Natural killer cell (primary cell): ENCODE results near the gene KLHDC1. TPM values are rescaled to one million over a fixed set of nuclear protein-coding genes. Genes with fewer than 3 reads are reported as not detected.
"Not testable (repeated sequence)": the region's sequence is repeated elsewhere in the genome, so short reads cannot be mapped to it uniquely, and the experiment has no call there.

ENCODE experiments used
- ATAC-seq, 3 donors: fragments of 150-1000 bp in 2 of 3; fragments of 200-7000 bp in 1 of 3; cut with Tn5 transposase; 1 replicate in 1 of 3; 2 replicates in 2 of 3; pipeline ENCODE4 v1.10.0; 2021; ENCODE audit warnings: mild to moderate bottlenecking in 2 of 3, moderate library complexity in 2 of 3
- DNase-seq, 2 donors: peaks; one replicate each; pipeline versions ENCODE4 v3.0.0 to v3.0.0-alpha.2; 2013 to 2021; ENCODE audit warnings: mixed read lengths in 1 of 2
- H3K27ac ChIP-seq: one replicate; pipeline ENCODE4 v1.5.1; 2013; ENCODE audit warnings: mild to moderate bottlenecking, low read length
- H3K27me3 ChIP-seq: one replicate; pipeline ENCODE4 v1.6.1; 2013; ENCODE audit warnings: low read length; ENCODE audit not compliant: control insufficient read depth, insufficient read depth
- H3K36me3 ChIP-seq: one replicate; pipeline ENCODE4 v1.6.1; 2013; ENCODE audit warnings: low read length; ENCODE audit not compliant: control insufficient read depth, insufficient read depth
- H3K4me1 ChIP-seq: one replicate; pipeline ENCODE4 v1.6.1; 2013; ENCODE audit warnings: low read length; ENCODE audit not compliant: control insufficient read depth, insufficient read depth
- H3K4me3 ChIP-seq: one replicate; pipeline ENCODE4 v1.5.1; 2013; ENCODE audit warnings: low read length
- H3K9me3 ChIP-seq: one replicate; pipeline ENCODE4 v1.6.1; 2013; ENCODE audit warnings: low read length; ENCODE audit not compliant: control insufficient read depth, insufficient read depth
- H3K27ac Mint-ChIP-seq, 2 donors: one replicate each; pipeline ENCODE4 v1.8.0; 2022; ENCODE audit warnings: mild to moderate bottlenecking in 2 of 2, mixed read lengths in 2 of 2, moderate library complexity in 1 of 2
- H3K27me3 Mint-ChIP-seq, 2 donors: one replicate each; pipeline ENCODE4 v1.8.0; 2022; ENCODE audit warnings: low read depth in 2 of 2, mixed read lengths in 2 of 2
- H3K36me3 Mint-ChIP-seq: one replicate; pipeline ENCODE4 v1.8.0; 2022; ENCODE audit warnings: mixed read lengths
- H3K4me1 Mint-ChIP-seq, 2 donors: one replicate each; pipeline ENCODE4 v1.8.0; 2022; ENCODE audit warnings: mixed read lengths in 2 of 2
- H3K4me3 Mint-ChIP-seq: one replicate; pipeline ENCODE4 v1.8.0; 2022; ENCODE audit warnings: mild to moderate bottlenecking, moderate library complexity, mixed read lengths
- H3K9me3 Mint-ChIP-seq, 2 donors: one replicate each; pipeline ENCODE4 v1.8.0; 2022; ENCODE audit warnings: mixed read lengths in 2 of 2
- CTCF ChIP-seq: fragments of 200-600 bp; IDR thresholded peaks from one replicate; pipeline ENCODE4 v1.8.0; 2022; ENCODE audit warnings: antibody characterized with exemption
- WGBS: methylation state at CpG from one replicate; pipeline ENCODE4 v1.1.7; 2013; ENCODE audit warnings: missing lambda C conversion rate; ENCODE audit not compliant: insufficient coverage; 5-methylcytosine and 5-hydroxymethylcytosine counted together
- intact Hi-C: fragments of 100-400 bp; cut with micrococcal nuclease; formaldehyde crosslinking; loops from one replicate; pipeline ENCODE4 v1.14.2; 2022
- total RNA-seq, 4 donors: library from RNA; stranded (reverse); fragments of 120-200 nt in 1 of 4; gene quantifications; one replicate each; pipeline versions ENCODE4 v1.2.3 to v1.2.4, GENCODE V29; 2013 to 2022

KLHDC1 gene
- total RNA-seq, 3 donors from 2014 or later (not counting 1 experiment from before 2014, with no cell fraction given): 6.3 to 7.0 (median 6.9) TPM

GRCh38 chr14:49733836-49734235, 40.9 kb downstream of the KLHDC1 start:
- Mint-ChIP-seq H3K9me3 (no peaks in the 10 kb centered on the region), H3K27me3 (no peaks in the 10 kb centered on the region), H3K4me3 (no peak overlapping the region), H3K27ac (no peak overlapping the region), H3K36me3 (no peaks in the 10 kb centered on the region), H3K4me1 (no peaks in the 10 kb centered on the region)
- H3K9me3 ChIP-seq: no peaks in the 10 kb centered on the region
- no peaks in the 10 kb centered on the region for H3K27me3 ChIP-seq
- intact Hi-C loops: no loop called here
- H3K36me3 ChIP-seq: no peaks in the 10 kb centered on the region
- H3K27ac ChIP-seq: no peak overlapping the region
- H3K4me3 ChIP-seq: no peak overlapping the region
- DNase-seq (no peak), ATAC-seq (no peak)
- TF ChIP-seq CTCF: no peak
- H3K4me1 ChIP-seq: no peaks in the 10 kb centered on the region

- H3K4me3 Mint-ChIP-seq, H3K27me3 ChIP-seq, ATAC-seq, DNase-seq, H3K36me3 Mint-ChIP-seq, H3K4me3 ChIP-seq, H3K27ac ChIP-seq, H3K4me1 ChIP-seq, H3K36me3 ChIP-seq, intact Hi-C loops, H3K9me3 Mint-ChIP-seq, H3K4me1 Mint-ChIP-seq, H3K27ac Mint-ChIP-seq, H3K27me3 Mint-ChIP-seq, H3K9me3 ChIP-seq: not testable (repeated sequence)
- WGBS: 85% methylated on average over 4 of the region's 4 CpGs
Observed at GRCh38 chr14:49735669-49736068, 42.7 kb downstream of the KLHDC1 start.

- no peaks in the 10 kb centered on the region for H3K27me3 Mint-ChIP-seq
- H3K4me3 Mint-ChIP-seq: no peak overlapping the region
- Histone ChIP-seq H3K27me3 (no peaks in the 10 kb centered on the region), H3K4me1 (no peaks in the 10 kb centered on the region), H3K36me3 (peaks cover 3% of the 10 kb centered on the region), H3K4me3 (no peak overlapping the region), H3K9me3 (no peaks in the 10 kb centered on the region), H3K27ac (no peak overlapping the region)
- WGBS: 87% methylated on average over 1 of the region's 1 CpG
- DNase-seq: no peak
- TF ChIP-seq CTCF: no peak
- H3K4me1 Mint-ChIP-seq: no peaks in the 10 kb centered on the region
- intact Hi-C loops: no loop called here
- no peak overlapping the region for H3K27ac Mint-ChIP-seq
- ATAC-seq: no peak
- no peaks in the 10 kb centered on the region for H3K9me3 Mint-ChIP-seq
- no peaks in the 10 kb centered on the region for H3K36me3 Mint-ChIP-seq
Observed at GRCh38 chr14:49745191-49745590, 52.3 kb downstream of the KLHDC1 start.

GRCh38 chr14:49746476-49746875, 53.6 kb downstream of the KLHDC1 start:
- H3K4me3 Mint-ChIP-seq, H3K9me3 Mint-ChIP-seq, H3K27me3 Mint-ChIP-seq, H3K27ac ChIP-seq, intact Hi-C loops, H3K4me1 ChIP-seq, ATAC-seq, DNase-seq, H3K27ac Mint-ChIP-seq, H3K4me3 ChIP-seq, H3K27me3 ChIP-seq, H3K36me3 Mint-ChIP-seq, H3K4me1 Mint-ChIP-seq, H3K36me3 ChIP-seq, H3K9me3 ChIP-seq: not testable (repeated sequence)

GRCh38 chr14:49754570-49755097, 61.7 kb downstream of the KLHDC1 start:
- Mint-ChIP-seq H3K27ac (no peak overlapping the region), H3K4me3 (no peak overlapping the region), H3K36me3 (no peaks in the 10 kb centered on the region), H3K9me3 (no peaks in the 10 kb centered on the region), H3K27me3 (no peaks in the 10 kb centered on the region), H3K4me1 (no peaks in the 10 kb centered on the region)
- no peaks in the 10 kb centered on the region for H3K4me1 ChIP-seq
- no peak overlapping the region for H3K27ac ChIP-seq
- no peaks in the 10 kb centered on the region for H3K9me3 ChIP-seq
- no peaks in the 10 kb centered on the region for H3K36me3 ChIP-seq
- no peak for DNase-seq
- 88% methylated on average over 5 of the region's 5 CpGs for whole genome bisulfite sequencing
- intact Hi-C loops: no loop called here
- ATAC-seq: no peak
- no peak for TF ChIP-seq CTCF
- H3K4me3 ChIP-seq: no peak overlapping the region
- H3K27me3 ChIP-seq: no peaks in the 10 kb centered on the region
